ENCODE data around the gene TBC1D10B. TPM values are rescaled to one million over a fixed set of nuclear protein-coding genes. Genes with fewer than 3 reads are reported as not detected.

The TBC1D10B gene
- total RNA-seq, 5 donors from 2014 or later (not counting 1 experiment from before 2014, with no cell fraction given): 24.0 to 60.1 (median 52.5) TPM

DNA sequence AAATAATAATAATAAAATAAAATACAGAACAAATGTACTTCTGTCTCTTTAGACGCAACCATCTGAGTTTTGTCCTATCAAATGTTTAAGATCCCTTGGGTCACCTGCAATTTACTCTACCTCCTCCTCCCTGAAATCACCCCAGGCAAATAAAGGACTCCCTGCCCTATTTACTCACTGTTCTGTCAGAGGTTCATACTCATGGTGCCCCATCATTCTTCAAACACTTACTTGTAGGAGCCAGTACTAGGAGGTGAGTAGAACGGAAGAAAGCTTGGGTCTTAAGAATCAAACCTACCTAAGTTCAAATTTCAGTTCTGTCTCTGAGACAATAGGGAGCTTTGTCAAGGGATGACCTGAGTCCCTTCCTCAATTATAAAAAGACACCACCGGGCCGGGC is 3.8 kb downstream of the TBC1D10B start:
- WGBS (ENCODE audit: insufficient coverage): 87% methylated on average over 2 of the region's 4 CpGs
- ATAC-seq (replicated peaks in 1 of 4) (no peak), DNase-seq (no peak)
- peak overlapping the region; percentile 85 to 91 (median 86) for H3K4me3 Mint-ChIP-seq
- H3K27ac ChIP-seq (ENCODE audit: low read length): no peak overlapping the region
- no peak overlapping the region for H3K4me3 ChIP-seq (ENCODE audit: control insufficient read depth in 1 of 2, extremely low read depth in 1 of 2, low read length in 1 of 2)
- H3K27me3 Mint-ChIP-seq: no peaks in the 10 kb centered on the region
- peaks cover 30% of the 10 kb centered on the region for H3K36me3 Mint-ChIP-seq
- peaks cover 45 to 50% (median 50%) of the 10 kb centered on the region in 3 donors for H3K4me1 Mint-ChIP-seq
- H3K9me3 Mint-ChIP-seq: no peaks in the 10 kb centered on the region
- H3K36me3 ChIP-seq (ENCODE audit: control insufficient read depth in 2 of 2, extremely low read depth in 1 of 2, insufficient read depth in 1 of 2, low read length in 1 of 2): peaks cover 9 to 29% of the 10 kb centered on the region in 2 donors
- POLR2A ChIA-PET: no interaction called here
- CTCF ChIA-PET: no interaction called here
- peaks cover 22 to 37% of the 10 kb centered on the region in 2 experiments for H3K4me1 ChIP-seq (ENCODE audit: control insufficient read depth in 1 of 2, extremely low read depth in 1 of 2, insufficient read depth in 2 of 2, low read length in 2 of 2)
- H3K27me3 ChIP-seq (replicated peaks in 1 of 2; ENCODE audit: control insufficient read depth in 2 of 2, extremely low read depth in 1 of 2, insufficient read depth in 2 of 2, low read length in 1 of 2): no peaks in the 10 kb centered on the region
- no peaks in the 10 kb centered on the region for H3K9me3 ChIP-seq
- H3K27ac Mint-ChIP-seq: peak overlapping the region; percentile 54 to 92

DNA sequence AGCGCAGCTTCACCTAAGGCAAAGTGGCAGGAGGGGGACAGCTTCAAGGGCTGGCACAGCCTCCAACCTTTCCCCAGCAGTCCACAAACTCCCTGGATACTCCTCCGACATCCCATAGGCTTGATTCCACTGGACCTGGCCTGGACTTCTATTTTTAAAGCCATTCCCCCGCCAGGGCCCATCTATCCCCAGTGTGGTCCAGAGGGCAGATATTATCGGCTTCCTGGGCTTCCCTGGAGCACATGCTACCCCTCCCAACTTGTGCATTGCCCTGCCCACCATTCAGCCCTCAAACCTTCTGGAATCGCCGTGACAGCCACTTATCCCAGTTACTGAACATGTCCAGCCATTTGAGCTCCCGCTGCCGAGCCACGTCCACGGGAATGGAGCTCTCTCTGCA is 5.1 kb downstream of the TBC1D10B start:
- H3K27me3 Mint-ChIP-seq: no peaks in the 10 kb centered on the region
- WGBS (ENCODE audit: insufficient coverage): 96% methylated on average over 10 of the region's 10 CpGs
- no peak overlapping the region for H3K4me3 Mint-ChIP-seq
- ChIA-PET CTCF (no interaction called here), POLR2A (no interaction called here)
- H3K27ac ChIP-seq (ENCODE audit: low read length): no peak overlapping the region
- peaks cover 35% of the 10 kb centered on the region for H3K36me3 Mint-ChIP-seq
- no peak overlapping the region for H3K4me3 ChIP-seq (ENCODE audit: control insufficient read depth in 1 of 2, extremely low read depth in 1 of 2, low read length in 1 of 2)
- H3K9me3 ChIP-seq: no peaks in the 10 kb centered on the region
- DNase-seq: no peak
- H3K27me3 ChIP-seq (replicated peaks in 1 of 2; ENCODE audit: control insufficient read depth in 2 of 2, extremely low read depth in 1 of 2, insufficient read depth in 2 of 2, low read length in 1 of 2): no peaks in the 10 kb centered on the region
- peaks cover 17 to 30% of the 10 kb centered on the region in 2 experiments for H3K4me1 ChIP-seq (ENCODE audit: control insufficient read depth in 1 of 2, extremely low read depth in 1 of 2, insufficient read depth in 2 of 2, low read length in 2 of 2)
- no peak for ATAC-seq (replicated peaks in 1 of 4)
- no peaks in the 10 kb centered on the region for H3K9me3 Mint-ChIP-seq
- peak overlapping the region in 1 of 2 donors; percentile 75 for H3K27ac Mint-ChIP-seq
- H3K36me3 ChIP-seq (ENCODE audit: control insufficient read depth in 2 of 2, extremely low read depth in 1 of 2, insufficient read depth in 1 of 2, low read length in 1 of 2): peaks cover 12 to 39% of the 10 kb centered on the region in 2 donors
- H3K4me1 Mint-ChIP-seq: peaks cover 38 to 44% (median 43%) of the 10 kb centered on the region in 3 donors

DNA sequence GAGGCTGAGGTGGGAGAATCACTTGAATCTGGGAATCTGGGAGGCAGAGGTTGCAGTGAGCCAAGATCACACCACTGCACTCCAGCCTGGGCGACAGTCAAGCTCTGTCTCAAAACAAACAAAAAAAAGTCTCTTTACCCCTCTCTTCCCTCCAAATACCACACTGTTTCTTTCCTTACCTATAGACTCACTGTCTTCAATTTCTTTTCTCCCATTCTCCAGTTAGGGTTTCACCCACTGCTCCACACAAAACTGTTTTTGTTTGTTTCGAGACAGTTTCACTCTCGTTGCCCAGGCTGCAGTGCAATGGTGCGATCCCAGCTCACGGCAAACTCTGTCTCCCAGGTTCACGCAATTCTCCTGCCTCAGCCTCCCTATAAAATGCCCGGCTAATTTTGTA is 9.1 kb downstream of the TBC1D10B start:
- no peak for ATAC-seq (replicated peaks in 1 of 4)
- Mint-ChIP-seq H3K36me3 (peaks cover 33% of the 10 kb centered on the region), H3K9me3 (no peaks in the 10 kb centered on the region), H3K4me3 (no peak overlapping the region), H3K4me1 (peaks cover 10 to 16% (median 16%) of the 10 kb centered on the region in 3 donors), H3K27ac (peak overlapping the region in 1 of 2 donors; percentile 22), H3K27me3 (no peaks in the 10 kb centered on the region)
- Histone ChIP-seq H3K36me3 (ENCODE audit: control insufficient read depth in 2 of 2, extremely low read depth in 1 of 2, insufficient read depth in 1 of 2, low read length in 1 of 2) (peaks cover 25 to 58% of the 10 kb centered on the region in 2 donors), H3K27ac (ENCODE audit: low read length) (no peak overlapping the region), H3K9me3 (no peaks in the 10 kb centered on the region), H3K27me3 (replicated peaks in 1 of 2; ENCODE audit: control insufficient read depth in 2 of 2, extremely low read depth in 1 of 2, insufficient read depth in 2 of 2, low read length in 1 of 2) (no peaks in the 10 kb centered on the region), H3K4me3 (ENCODE audit: control insufficient read depth in 1 of 2, extremely low read depth in 1 of 2, low read length in 1 of 2) (no peak overlapping the region), H3K4me1 (ENCODE audit: control insufficient read depth in 1 of 2, extremely low read depth in 1 of 2, insufficient read depth in 2 of 2, low read length in 2 of 2) (peaks cover 0 to 6% of the 10 kb centered on the region in 2 experiments)
- DNase-seq: no peak
- CTCF ChIA-PET: no interaction called here
- 100% methylated on average over 3 of the region's 7 CpGs for WGBS (ENCODE audit: insufficient coverage)
- POLR2A ChIA-PET: no interaction called here

DNA sequence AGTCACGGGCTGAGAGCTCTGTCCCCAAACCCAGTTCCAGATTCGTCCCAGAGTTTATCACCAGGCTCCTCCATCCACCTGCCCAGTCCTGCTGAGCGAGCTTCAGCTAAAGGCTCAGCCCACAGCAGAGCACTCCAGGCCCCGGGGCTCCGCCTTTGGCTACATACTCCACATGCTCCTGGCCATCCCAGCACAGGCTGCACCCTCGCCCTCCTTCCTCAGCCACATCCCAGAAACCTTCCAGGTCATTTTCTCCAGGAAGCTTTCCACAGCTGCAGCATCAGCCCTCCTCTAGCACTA is 10.5 kb downstream of the TBC1D10B start:
- peaks cover 25 to 48% of the 10 kb centered on the region in 2 donors for H3K36me3 ChIP-seq (ENCODE audit: control insufficient read depth in 2 of 2, extremely low read depth in 1 of 2, insufficient read depth in 1 of 2, low read length in 1 of 2)
- peaks cover 25% of the 10 kb centered on the region for H3K36me3 Mint-ChIP-seq
- ATAC-seq (replicated peaks in 1 of 4): no peak
- H3K4me1 ChIP-seq (ENCODE audit: control insufficient read depth in 1 of 2, extremely low read depth in 1 of 2, insufficient read depth in 2 of 2, low read length in 2 of 2): peaks cover 2 to 16% of the 10 kb centered on the region in 2 experiments
- H3K4me1 Mint-ChIP-seq: peaks cover 14 to 20% (median 17%) of the 10 kb centered on the region in 3 donors
- peak overlapping the region in 1 of 2 donors; percentile 50 for H3K27ac Mint-ChIP-seq
- no peaks in the 10 kb centered on the region for H3K9me3 Mint-ChIP-seq
- no peaks in the 10 kb centered on the region for H3K9me3 ChIP-seq
- no peaks in the 10 kb centered on the region for H3K27me3 Mint-ChIP-seq
- H3K4me3 ChIP-seq (ENCODE audit: control insufficient read depth in 1 of 2, extremely low read depth in 1 of 2, low read length in 1 of 2): no peak overlapping the region
- CTCF ChIA-PET: no interaction called here
- no peak overlapping the region for H3K4me3 Mint-ChIP-seq
- H3K27ac ChIP-seq (ENCODE audit: low read length): no peak overlapping the region
- 90% methylated on average over 5 of the region's 6 CpGs for WGBS (ENCODE audit: insufficient coverage)
- H3K27me3 ChIP-seq (replicated peaks in 1 of 2; ENCODE audit: control insufficient read depth in 2 of 2, extremely low read depth in 1 of 2, insufficient read depth in 2 of 2, low read length in 1 of 2): no peaks in the 10 kb centered on the region
- POLR2A ChIA-PET: no interaction called here
- DNase-seq: no peak

DNA sequence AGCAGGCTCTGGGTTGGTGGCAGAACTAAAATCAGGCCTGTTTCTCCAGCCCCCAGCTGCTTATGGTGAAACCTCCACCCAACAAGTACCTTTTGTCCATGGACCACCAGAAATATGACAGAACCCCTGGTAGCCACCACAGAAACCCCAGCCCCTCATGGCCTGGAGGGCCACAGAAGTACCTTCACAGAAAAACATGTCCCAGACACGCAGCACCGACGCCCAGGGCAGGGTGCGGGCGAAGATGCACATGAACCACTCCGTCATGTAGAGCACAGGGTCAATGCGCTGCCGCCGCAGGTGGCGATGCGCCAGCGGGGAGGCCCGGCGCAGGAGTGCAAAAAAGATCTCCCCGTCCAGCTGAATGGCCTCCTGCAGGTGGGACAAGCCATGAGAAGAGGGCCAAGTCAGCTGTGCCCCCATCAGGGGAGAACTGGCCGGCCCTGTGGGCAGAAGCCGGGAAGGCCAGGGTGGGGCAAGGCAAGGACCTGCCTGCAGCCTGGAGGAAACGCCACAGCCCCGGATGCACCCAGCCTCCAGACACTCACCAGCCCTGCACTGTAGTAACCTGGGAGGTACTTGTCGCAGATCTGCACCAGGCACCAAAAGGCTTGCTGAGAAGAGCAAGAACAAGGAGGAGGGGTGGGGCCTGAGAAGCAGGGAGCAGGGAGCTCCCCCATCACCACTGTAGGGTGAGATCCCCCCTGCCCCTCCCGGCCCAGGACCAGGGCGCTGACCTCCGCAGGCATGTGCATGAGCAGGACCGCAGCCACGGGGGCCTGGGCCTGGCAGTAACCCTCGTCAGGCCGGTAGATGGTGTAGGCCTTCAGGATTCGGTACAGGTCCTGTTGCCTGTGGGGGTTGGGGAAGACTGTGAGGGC is 11.1 kb downstream of the TBC1D10B start:
- Histone ChIP-seq H3K4me3 (ENCODE audit: control insufficient read depth in 1 of 2, extremely low read depth in 1 of 2, low read length in 1 of 2) (no peak overlapping the region), H3K9me3 (no peaks in the 10 kb centered on the region), H3K4me1 (ENCODE audit: control insufficient read depth in 1 of 2, extremely low read depth in 1 of 2, insufficient read depth in 2 of 2, low read length in 2 of 2) (peaks cover 2 to 22% of the 10 kb centered on the region in 2 experiments), H3K27me3 (replicated peaks in 1 of 2; ENCODE audit: control insufficient read depth in 2 of 2, extremely low read depth in 1 of 2, insufficient read depth in 2 of 2, low read length in 1 of 2) (no peaks in the 10 kb centered on the region), H3K36me3 (ENCODE audit: control insufficient read depth in 2 of 2, extremely low read depth in 1 of 2, insufficient read depth in 1 of 2, low read length in 1 of 2) (peaks cover 22 to 42% of the 10 kb centered on the region in 2 donors), H3K27ac (ENCODE audit: low read length) (no peak overlapping the region)
- WGBS (ENCODE audit: insufficient coverage): 96% methylated on average over 24 of the region's 28 CpGs
- Mint-ChIP-seq H3K9me3 (no peaks in the 10 kb centered on the region), H3K4me3 (no peak overlapping the region), H3K4me1 (peaks cover 19 to 25% (median 20%) of the 10 kb centered on the region in 3 donors), H3K27me3 (no peaks in the 10 kb centered on the region), H3K27ac (peak overlapping the region in 1 of 2 donors; percentile 6), H3K36me3 (peaks cover 19% of the 10 kb centered on the region)
- ChIA-PET CTCF (interaction anchor here in 1 of 2 donors (0.5 kb wide), 1 partner anchor 19 kb away, joined by 6 read pairs; no protein-coding TSS in a partner anchor), POLR2A (no interaction called here)
- DNase-seq (no peak), ATAC-seq (replicated peaks in 1 of 4) (no peak)

DNA sequence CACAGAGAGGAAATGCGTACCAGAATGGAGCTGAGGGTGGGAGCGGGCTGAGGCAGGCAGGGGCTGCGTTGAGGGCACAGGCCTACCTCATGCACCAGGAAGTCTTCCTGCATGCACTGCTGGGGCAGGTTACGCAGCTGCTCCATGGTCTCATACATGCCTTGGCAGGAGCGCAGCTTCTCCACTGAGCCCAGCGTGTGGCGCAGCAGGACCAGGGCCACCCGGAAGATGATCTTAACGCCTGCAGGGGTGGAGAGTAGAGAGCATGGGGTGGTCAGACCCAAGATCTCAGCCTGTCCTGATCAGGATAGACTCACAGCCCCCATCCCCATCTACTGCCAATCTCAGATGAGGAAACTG is 11.7 kb downstream of the TBC1D10B start:
- Histone ChIP-seq H3K27ac (ENCODE audit: low read length) (no peak overlapping the region), H3K4me3 (ENCODE audit: control insufficient read depth in 1 of 2, extremely low read depth in 1 of 2, low read length in 1 of 2) (no peak overlapping the region), H3K36me3 (ENCODE audit: control insufficient read depth in 2 of 2, extremely low read depth in 1 of 2, insufficient read depth in 1 of 2, low read length in 1 of 2) (peaks cover 22 to 46% of the 10 kb centered on the region in 2 donors), H3K27me3 (replicated peaks in 1 of 2; ENCODE audit: control insufficient read depth in 2 of 2, extremely low read depth in 1 of 2, insufficient read depth in 2 of 2, low read length in 1 of 2) (no peaks in the 10 kb centered on the region), H3K4me1 (ENCODE audit: control insufficient read depth in 1 of 2, extremely low read depth in 1 of 2, insufficient read depth in 2 of 2, low read length in 2 of 2) (peaks cover 2 to 29% of the 10 kb centered on the region in 2 experiments), H3K9me3 (no peaks in the 10 kb centered on the region)
- H3K4me1 Mint-ChIP-seq: peaks cover 25 to 32% (median 27%) of the 10 kb centered on the region in 3 donors
- no peak overlapping the region for H3K27ac Mint-ChIP-seq
- H3K9me3 Mint-ChIP-seq: no peaks in the 10 kb centered on the region
- peaks cover 19% of the 10 kb centered on the region for H3K36me3 Mint-ChIP-seq
- WGBS (ENCODE audit: insufficient coverage): 100% methylated on average over 4 of the region's 9 CpGs
- no peak for DNase-seq
- ChIA-PET CTCF (interaction anchor here in 1 of 2 donors (0.5 kb wide), 1 partner anchor 19 kb away, joined by 6 read pairs; no protein-coding TSS in a partner anchor), POLR2A (no interaction called here)
- H3K27me3 Mint-ChIP-seq: no peaks in the 10 kb centered on the region
- ATAC-seq (replicated peaks in 1 of 4): no peak
- H3K4me3 Mint-ChIP-seq: no peak overlapping the region

Measured in T-cell (primary cell).